HG03175 (cell line): Measurements from ENCODE around the gene SCGB1A1.

Source experiments
- ATAC-seq: cut with Tn5 transposase; IDR thresholded peaks from one replicate; pipeline ENCODE4 v1.9.1; 2021; ENCODE audit warnings: mild to moderate bottlenecking, moderate library complexity; ENCODE audit not compliant: unreplicated experiment

The SCGB1A1 gene

GRCh38 chr11:62420882-62421281 lies 2.0 kb downstream of the SCGB1A1 start:
- no peak for ATAC-seq

- ATAC-seq = no peak
Measured at GRCh38 chr11:62421996-62422395, 3.2 kb downstream of the SCGB1A1 start.

GRCh38 chr11:62423012-62423411 lies 4.2 kb downstream of the SCGB1A1 start:
- no peak for ATAC-seq

GRCh38 chr11:62427630-62428233 lies 8.9 kb downstream of the SCGB1A1 start:
- no peak for ATAC-seq

- ATAC-seq = no peak
Measured at GRCh38 chr11:62428871-62429560, 10.2 kb downstream of the SCGB1A1 start.

GRCh38 chr11:62430425-62430824 lies 11.6 kb downstream of the SCGB1A1 start:
- no peak for ATAC-seq

GRCh38 chr11:62431171-62431901 lies 12.5 kb downstream of the SCGB1A1 start:
- ATAC-seq = no peak

GRCh38 chr11:62432695-62433094 lies 13.9 kb downstream of the SCGB1A1 start:
- no peak for ATAC-seq

- no peak for ATAC-seq
Measured at GRCh38 chr11:62433141-62433903, 14.5 kb downstream of the SCGB1A1 start.

- ATAC-seq = no peak
Measured at GRCh38 chr11:62433904-62434276, 15.1 kb downstream of the SCGB1A1 start.

GRCh38 chr11:62435846-62436660 lies 17.2 kb downstream of the SCGB1A1 start:
- ATAC-seq = no peak

GRCh38 chr11:62437616-62438015 lies 18.8 kb downstream of the SCGB1A1 start:
- ATAC-seq = no peak

- ATAC-seq = no peak
Measured at GRCh38 chr11:62438641-62439040, 19.8 kb downstream of the SCGB1A1 start.

- no peak for ATAC-seq
Measured at GRCh38 chr11:62439785-62440602, 21.2 kb downstream of the SCGB1A1 start.

- ATAC-seq = no peak
Measured at GRCh38 chr11:62443390-62444235, 24.8 kb downstream of the SCGB1A1 start.

- ATAC-seq = no peak
Measured at GRCh38 chr11:62444236-62444833, 25.5 kb downstream of the SCGB1A1 start.

GRCh38 chr11:62444835-62445234 lies 26.0 kb downstream of the SCGB1A1 start:
- no peak for ATAC-seq

GRCh38 chr11:62445314-62445740 lies 26.5 kb downstream of the SCGB1A1 start:
- ATAC-seq = no peak
